HepG2 (cell line): ENCODE results near the gene CCDC14. TPM values are rescaled to one million over a fixed set of nuclear protein-coding genes. Genes with fewer than 3 reads are reported as not detected.

Source experiments
- BHLHE40 ChIP-seq: IDR thresholded peaks from 2 replicates; pipeline ENCODE4 v1.6.1; 2011; ENCODE audit warnings: low read length, improper control_type of control experiment
- CBFB ChIP-seq: sonication (generic); formaldehyde crosslinking; IDR thresholded peaks from 2 replicates; pipeline ENCODE4 v1.4.0; 2020; ENCODE audit warnings: missing genetic modification reagents
- CBX1 ChIP-seq: IDR thresholded peaks from one replicate; pipeline ENCODE4 v1.6.1; 2016; ENCODE audit warnings: antibody characterized with exemption, low read depth
- FOXK2 ChIP-seq: fragments of 450-650 bp; IDR thresholded peaks from 2 replicates; pipeline ENCODE4 v1.6.1; 2016
- LCORL ChIP-seq, 2 experiments: fragments of 450-650 bp in 1 of 2; sonication (generic) in 1 of 2; formaldehyde crosslinking in 1 of 2; IDR thresholded peaks; 2 replicates each; pipeline versions ENCODE4 v1.5.0 to v1.6.1; 2017 to 2020; ENCODE audit warnings: antibody characterized with exemption in 1 of 2, missing genetic modification reagents in 1 of 2
- MXD4 ChIP-seq: IDR thresholded peaks from 2 replicates; pipeline ENCODE4 v1.6.1; 2016; ENCODE audit warnings: mild to moderate bottlenecking, missing biosample characterization, missing genetic modification reagents
- NKX3-1 ChIP-seq: sonication (generic); formaldehyde crosslinking; IDR thresholded peaks from 2 replicates; pipeline ENCODE4 v1.5.0; 2020; ENCODE audit warnings: missing genetic modification reagents
- PHF8 ChIP-seq: sonication (generic); formaldehyde crosslinking; IDR thresholded peaks from 2 replicates; pipeline ENCODE4 v1.5.0; 2020; ENCODE audit warnings: missing genetic modification reagents
- RBM39 ChIP-seq: fragments of 200-400 bp; formaldehyde crosslinking; IDR thresholded peaks from one replicate; pipeline ENCODE4 v1.6.1; 2018; ENCODE audit warnings: antibody characterized with exemption, mild to moderate bottlenecking, low read depth, low read length; ENCODE audit not compliant: poor library complexity, severe bottlenecking
- RFX1 ChIP-seq: fragments of 450-650 bp; IDR thresholded peaks from 2 replicates; pipeline ENCODE4 v1.6.1; 2017
- SMC3 ChIP-seq: IDR thresholded peaks from 2 replicates; pipeline ENCODE4 v1.6.1; 2011; ENCODE audit warnings: low read length, improper control_type of control experiment
- TCF7L2 ChIP-seq: IDR thresholded peaks from 2 replicates; pipeline ENCODE4 v1.6.1; 2011; ENCODE audit warnings: mild to moderate bottlenecking, low read depth, low read length, moderate library complexity
- U2AF2 ChIP-seq: fragments of 200-400 bp; formaldehyde crosslinking; IDR thresholded peaks from 2 replicates; pipeline ENCODE4 v1.6.1; 2017; ENCODE audit warnings: low read depth, mild to moderate bottlenecking, low read length
- ZEB1 ChIP-seq: IDR thresholded peaks from 2 replicates; pipeline ENCODE4 v1.6.1; 2012; ENCODE audit warnings: mild to moderate bottlenecking, low read depth, inconsistent platforms; ENCODE audit not compliant: insufficient replicate concordance
- ZFP62 ChIP-seq: sonication (generic); formaldehyde crosslinking; IDR thresholded peaks from 2 replicates; pipeline ENCODE4 v1.4.0; 2020; ENCODE audit warnings: missing genetic modification reagents
- ZNF329 ChIP-seq: sonication (generic); formaldehyde crosslinking; IDR thresholded peaks from 2 replicates; pipeline ENCODE4 v1.9.0; 2021; ENCODE audit warnings: low read depth, mild to moderate bottlenecking, missing genetic modification reagents
- ZNF331 ChIP-seq: sonication (generic); formaldehyde crosslinking; IDR thresholded peaks from 2 replicates; pipeline ENCODE4 v1.4.0; 2020; ENCODE audit warnings: missing genetic modification reagents
- ZNF546 ChIP-seq: sonication (generic); formaldehyde crosslinking; conservative IDR thresholded peaks from 2 replicates; pipeline ENCODE4 v1.8.1; 2023; ENCODE audit warnings: mild to moderate bottlenecking, missing genetic modification reagents
- ZNF552 ChIP-seq: sonication (generic); formaldehyde crosslinking; IDR thresholded peaks from 2 replicates; pipeline ENCODE4 v1.9.0; 2022; ENCODE audit warnings: missing genetic modification reagents, mild to moderate bottlenecking, borderline replicate concordance
- ZNF761 ChIP-seq: sonication (generic); formaldehyde crosslinking; conservative IDR thresholded peaks from 2 replicates; pipeline ENCODE4 v1.4.0; 2020; ENCODE audit warnings: mild to moderate bottlenecking, missing genetic modification reagents
- ZNF788 ChIP-seq: sonication (generic); formaldehyde crosslinking; IDR thresholded peaks from 2 replicates; pipeline ENCODE4 v1.5.0; 2020; ENCODE audit warnings: mild to moderate bottlenecking, missing genetic modification reagents, borderline replicate concordance
- ZNF83 ChIP-seq: sonication (generic); formaldehyde crosslinking; IDR thresholded peaks from 2 replicates; pipeline ENCODE4 v1.4.0; 2020; ENCODE audit warnings: missing genetic modification reagents, mild to moderate bottlenecking, borderline replicate concordance
- ZSCAN22 ChIP-seq: sonication (generic); formaldehyde crosslinking; IDR thresholded peaks from 2 replicates; pipeline ENCODE4 v1.4.0; 2020; ENCODE audit warnings: mild to moderate bottlenecking, missing genetic modification reagents
- polyA plus RNA-seq, 8 experiments: library from polyadenylated mRNA; depleted of rRNA in 3 of 8; stranded (reverse) in 7 of 8; unstranded in 1 of 8; fragments of >200 nt; fragmentation: Illumina TruSeq in 4 of 8; extraction: Trizol in 4 of 8; gene quantifications; 2 replicates each; pipeline versions ENCODE4 v1.2.1 to v1.2.3, GENCODE V29; 2011 to 2016; ENCODE audit warnings: low read depth in 4 of 8, missing spikeins in 1 of 8, mixed read lengths in 1 of 8; ENCODE audit not compliant: insufficient read depth in 1 of 8
- total RNA-seq, 5 experiments: library from RNA; depleted of rRNA; stranded (reverse); fragments of >200 nt; fragmentation: Illumina TruSeq; extraction: Trizol; gene quantifications; 2 replicates each; pipeline ENCODE4 v1.2.3, GENCODE V29; 2016; ENCODE audit warnings: low read depth in 1 of 5
- TF ChIP-seq, protein P1 (sequence below): sonication (generic); formaldehyde crosslinking; IDR thresholded peaks from 2 replicates; pipeline ENCODE4 v1.4.0; 2020; ENCODE audit warnings: missing genetic modification reagents
- TF ChIP-seq, protein P2 (sequence below): sonication (generic); formaldehyde crosslinking; IDR thresholded peaks from 2 replicates; pipeline ENCODE4 v1.5.0; 2020; ENCODE audit warnings: mild to moderate bottlenecking, missing genetic modification reagents
- TF ChIP-seq, protein P3 (sequence below): sonication (generic); formaldehyde crosslinking; IDR thresholded peaks from 2 replicates; pipeline ENCODE4 v1.4.0; 2020; ENCODE audit warnings: missing genetic modification reagents

The CCDC14 gene
- total and polyA plus RNA-seq, 2 of the 13 experiments (the other 11 are each of a cell fraction or from before 2014, with no cell fraction given): 48.7 to 49.0 TPM

DNA sequence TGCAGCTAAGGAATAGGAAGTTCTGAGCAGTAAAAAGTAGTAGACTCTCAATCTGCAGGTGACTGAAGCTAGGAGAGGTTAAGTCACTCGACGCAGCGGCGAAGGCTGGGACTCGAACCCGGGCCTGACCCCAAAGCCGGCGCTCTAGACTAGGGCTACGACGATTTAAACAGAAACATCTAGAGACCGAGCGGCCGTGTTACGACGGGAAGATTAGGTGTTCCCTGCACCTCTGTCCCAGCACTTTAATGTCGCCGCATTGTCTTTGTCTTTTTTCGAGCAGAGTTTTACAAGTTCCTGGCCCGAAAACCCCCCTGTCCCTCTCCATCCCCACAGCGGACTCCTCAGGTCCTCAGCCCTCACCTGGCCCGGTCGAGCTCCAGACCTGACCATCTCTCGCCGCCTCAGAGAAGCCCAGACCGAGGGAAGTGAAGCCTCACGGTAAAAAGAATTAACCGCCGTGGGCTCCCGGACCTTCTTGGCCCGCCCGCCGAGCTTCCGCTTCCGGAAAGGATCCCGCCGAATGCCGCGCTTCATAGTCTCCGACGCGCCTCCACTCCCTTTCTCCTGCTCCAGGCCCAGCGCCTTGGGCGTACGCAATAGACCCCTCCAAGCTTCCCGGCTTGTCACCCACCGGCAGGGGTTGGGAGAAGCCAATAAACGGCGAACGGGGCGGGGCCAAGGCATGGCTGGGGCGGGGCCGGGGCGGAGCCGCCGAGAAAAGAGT lies at the start of gene CCDC14 (continued):
- TF ChIP-seq, protein P1, sequence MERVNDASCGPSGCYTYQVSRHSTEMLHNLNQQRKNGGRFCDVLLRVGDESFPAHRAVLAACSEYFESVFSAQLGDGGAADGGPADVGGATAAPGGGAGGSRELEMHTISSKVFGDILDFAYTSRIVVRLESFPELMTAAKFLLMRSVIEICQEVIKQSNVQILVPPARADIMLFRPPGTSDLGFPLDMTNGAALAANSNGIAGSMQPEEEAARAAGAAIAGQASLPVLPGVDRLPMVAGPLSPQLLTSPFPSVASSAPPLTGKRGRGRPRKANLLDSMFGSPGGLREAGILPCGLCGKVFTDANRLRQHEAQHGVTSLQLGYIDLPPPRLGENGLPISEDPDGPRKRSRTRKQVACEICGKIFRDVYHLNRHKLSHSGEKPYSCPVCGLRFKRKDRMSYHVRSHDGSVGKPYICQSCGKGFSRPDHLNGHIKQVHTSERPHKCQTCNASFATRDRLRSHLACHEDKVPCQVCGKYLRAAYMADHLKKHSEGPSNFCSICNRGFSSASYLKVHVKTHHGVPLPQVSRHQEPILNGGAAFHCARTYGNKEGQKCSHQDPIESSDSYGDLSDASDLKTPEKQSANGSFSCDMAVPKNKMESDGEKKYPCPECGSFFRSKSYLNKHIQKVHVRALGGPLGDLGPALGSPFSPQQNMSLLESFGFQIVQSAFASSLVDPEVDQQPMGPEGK: peak; percentile 42; the same call in 1 of the 2 replicates
- no peak for TF ChIP-seq MXD4 (CRISPR knock-in tag)
- no peak for TF ChIP-seq ZNF761 (CRISPR knock-in tag)
- TF ChIP-seq U2AF2: no peak
- no peak for TF ChIP-seq ZNF552 (CRISPR knock-in tag)
- no peak for TF ChIP-seq BHLHE40
- TF ChIP-seq ZSCAN22: no peak
- no peak for TF ChIP-seq LCORL (IDR thresholded peaks at IDR 0.05)
- TF ChIP-seq LCORL (CRISPR knock-in tag; IDR thresholded peaks at IDR 0.05): no peak
- TF ChIP-seq ZEB1: no peak
- TF ChIP-seq SMC3: no peak
- peak; percentile 72 for TF ChIP-seq PHF8 (CRISPR knock-in tag)
- TF ChIP-seq ZNF83: no peak
- no peak for TF ChIP-seq CBFB (CRISPR knock-in tag)
- TF ChIP-seq ZNF788 (CRISPR knock-in tag): peak; percentile 76; the same call in 1 of the 2 replicates
- TF ChIP-seq ZNF329 (CRISPR knock-in tag): no peak
- TF ChIP-seq, protein P2, sequence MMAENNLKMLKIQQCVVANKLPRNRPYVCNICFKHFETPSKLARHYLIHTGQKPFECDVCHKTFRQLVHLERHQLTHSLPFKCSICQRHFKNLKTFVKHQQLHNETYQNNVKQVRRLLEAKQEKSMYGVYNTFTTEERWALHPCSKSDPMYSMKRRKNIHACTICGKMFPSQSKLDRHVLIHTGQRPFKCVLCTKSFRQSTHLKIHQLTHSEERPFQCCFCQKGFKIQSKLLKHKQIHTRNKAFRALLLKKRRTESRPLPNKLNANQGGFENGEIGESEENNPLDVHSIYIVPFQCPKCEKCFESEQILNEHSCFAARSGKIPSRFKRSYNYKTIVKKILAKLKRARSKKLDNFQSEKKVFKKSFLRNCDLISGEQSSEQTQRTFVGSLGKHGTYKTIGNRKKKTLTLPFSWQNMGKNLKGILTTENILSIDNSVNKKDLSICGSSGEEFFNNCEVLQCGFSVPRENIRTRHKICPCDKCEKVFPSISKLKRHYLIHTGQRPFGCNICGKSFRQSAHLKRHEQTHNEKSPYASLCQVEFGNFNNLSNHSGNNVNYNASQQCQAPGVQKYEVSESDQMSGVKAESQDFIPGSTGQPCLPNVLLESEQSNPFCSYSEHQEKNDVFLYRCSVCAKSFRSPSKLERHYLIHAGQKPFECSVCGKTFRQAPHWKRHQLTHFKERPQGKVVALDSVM: no peak
- no peak for TF ChIP-seq CBX1
- no peak for TF ChIP-seq RFX1
- no peak for TF ChIP-seq ZNF546 (CRISPR knock-in tag)
- TF ChIP-seq FOXK2: no peak
- no peak for TF ChIP-seq TCF7L2
- TF ChIP-seq NKX3-1 (CRISPR knock-in tag): peak; percentile 55; the same call in 1 of the 2 replicates
- TF ChIP-seq RBM39: peak; percentile 73
- no peak for TF ChIP-seq ZFP62 (CRISPR knock-in tag)
- TF ChIP-seq, protein P3, sequence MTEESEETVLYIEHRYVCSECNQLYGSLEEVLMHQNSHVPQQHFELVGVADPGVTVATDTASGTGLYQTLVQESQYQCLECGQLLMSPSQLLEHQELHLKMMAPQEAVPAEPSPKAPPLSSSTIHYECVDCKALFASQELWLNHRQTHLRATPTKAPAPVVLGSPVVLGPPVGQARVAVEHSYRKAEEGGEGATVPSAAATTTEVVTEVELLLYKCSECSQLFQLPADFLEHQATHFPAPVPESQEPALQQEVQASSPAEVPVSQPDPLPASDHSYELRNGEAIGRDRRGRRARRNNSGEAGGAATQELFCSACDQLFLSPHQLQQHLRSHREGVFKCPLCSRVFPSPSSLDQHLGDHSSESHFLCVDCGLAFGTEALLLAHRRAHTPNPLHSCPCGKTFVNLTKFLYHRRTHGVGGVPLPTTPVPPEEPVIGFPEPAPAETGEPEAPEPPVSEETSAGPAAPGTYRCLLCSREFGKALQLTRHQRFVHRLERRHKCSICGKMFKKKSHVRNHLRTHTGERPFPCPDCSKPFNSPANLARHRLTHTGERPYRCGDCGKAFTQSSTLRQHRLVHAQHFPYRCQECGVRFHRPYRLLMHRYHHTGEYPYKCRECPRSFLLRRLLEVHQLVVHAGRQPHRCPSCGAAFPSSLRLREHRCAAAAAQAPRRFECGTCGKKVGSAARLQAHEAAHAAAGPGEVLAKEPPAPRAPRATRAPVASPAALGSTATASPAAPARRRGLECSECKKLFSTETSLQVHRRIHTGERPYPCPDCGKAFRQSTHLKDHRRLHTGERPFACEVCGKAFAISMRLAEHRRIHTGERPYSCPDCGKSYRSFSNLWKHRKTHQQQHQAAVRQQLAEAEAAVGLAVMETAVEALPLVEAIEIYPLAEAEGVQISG (CRISPR knock-in tag): peak; percentile 75
- no peak for TF ChIP-seq ZNF331 (CRISPR knock-in tag)
